Measurements from ENCODE around the gene UGGT2. TPM values are rescaled to one million over a fixed set of nuclear protein-coding genes. Genes with fewer than 3 reads are reported as not detected.
A peak's percentile ranks its signal among the peaks of the same experiment; 100 is the strongest.

Gene UGGT2
- total and polyA plus RNA-seq, 4 donors, result 7.6 to 60.2 (median 16.3) TPM

DNA sequence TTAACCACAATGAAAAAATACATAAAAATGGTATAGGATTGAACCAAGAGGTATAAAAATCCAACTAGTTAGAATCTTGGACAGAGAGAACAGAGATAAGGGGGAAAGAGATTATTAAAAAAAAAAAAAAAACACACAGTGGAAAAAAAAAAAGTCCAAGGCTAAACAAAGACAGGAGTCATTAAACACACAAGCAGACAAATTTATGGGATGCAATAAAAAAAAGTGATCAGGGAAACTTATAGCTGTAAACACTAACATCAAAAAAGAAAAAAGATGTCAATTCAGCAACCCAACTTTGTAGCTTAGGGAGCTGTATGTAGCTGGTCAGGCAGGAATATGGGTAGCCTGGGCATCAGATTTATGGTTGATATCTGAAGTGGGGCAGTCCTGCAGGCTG, 247.3 kb downstream of the UGGT2 start:
- Histone ChIP-seq H3K27me3 (ENCODE audit: control insufficient read depth in 3 of 3, insufficient read depth in 3 of 3, low read length in 2 of 3) (no peaks in the 10 kb centered on the region), H3K9me3 (ENCODE audit: control insufficient read depth in 4 of 4, insufficient read depth in 3 of 4, low read length in 3 of 4) (peaks cover 0 to 6% (median 5%) of the 10 kb centered on the region in 4 donors), H3K36me3 (ENCODE audit: control insufficient read depth in 4 of 4, insufficient read depth in 4 of 4, low read length in 4 of 4) (peaks cover 0 to 3% (median 0%) of the 10 kb centered on the region in 4 donors), H3K4me3 (no peak overlapping the region), H3K4me1 (ENCODE audit: control insufficient read depth in 5 of 5, insufficient read depth in 5 of 5, low read length in 5 of 5) (no peaks in the 10 kb centered on the region), H3K9ac (ENCODE audit: insufficient read depth in 1 of 2, low read length in 2 of 2) (no peak overlapping the region), H3K27ac (ENCODE audit: low read depth in 1 of 2, low read length in 1 of 2) (no peak overlapping the region)
- ATAC-seq (ENCODE audit: insufficient read depth, low FRiP score), result no peak
- DNase-seq, result no peak
- TF ChIP-seq, protein P1, sequence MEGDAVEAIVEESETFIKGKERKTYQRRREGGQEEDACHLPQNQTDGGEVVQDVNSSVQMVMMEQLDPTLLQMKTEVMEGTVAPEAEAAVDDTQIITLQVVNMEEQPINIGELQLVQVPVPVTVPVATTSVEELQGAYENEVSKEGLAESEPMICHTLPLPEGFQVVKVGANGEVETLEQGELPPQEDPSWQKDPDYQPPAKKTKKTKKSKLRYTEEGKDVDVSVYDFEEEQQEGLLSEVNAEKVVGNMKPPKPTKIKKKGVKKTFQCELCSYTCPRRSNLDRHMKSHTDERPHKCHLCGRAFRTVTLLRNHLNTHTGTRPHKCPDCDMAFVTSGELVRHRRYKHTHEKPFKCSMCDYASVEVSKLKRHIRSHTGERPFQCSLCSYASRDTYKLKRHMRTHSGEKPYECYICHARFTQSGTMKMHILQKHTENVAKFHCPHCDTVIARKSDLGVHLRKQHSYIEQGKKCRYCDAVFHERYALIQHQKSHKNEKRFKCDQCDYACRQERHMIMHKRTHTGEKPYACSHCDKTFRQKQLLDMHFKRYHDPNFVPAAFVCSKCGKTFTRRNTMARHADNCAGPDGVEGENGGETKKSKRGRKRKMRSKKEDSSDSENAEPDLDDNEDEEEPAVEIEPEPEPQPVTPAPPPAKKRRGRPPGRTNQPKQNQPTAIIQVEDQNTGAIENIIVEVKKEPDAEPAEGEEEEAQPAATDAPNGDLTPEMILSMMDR (IDR thresholded peaks at IDR 0.05; ENCODE audit: control extremely low read depth, extremely low read depth), result no peak

DNA sequence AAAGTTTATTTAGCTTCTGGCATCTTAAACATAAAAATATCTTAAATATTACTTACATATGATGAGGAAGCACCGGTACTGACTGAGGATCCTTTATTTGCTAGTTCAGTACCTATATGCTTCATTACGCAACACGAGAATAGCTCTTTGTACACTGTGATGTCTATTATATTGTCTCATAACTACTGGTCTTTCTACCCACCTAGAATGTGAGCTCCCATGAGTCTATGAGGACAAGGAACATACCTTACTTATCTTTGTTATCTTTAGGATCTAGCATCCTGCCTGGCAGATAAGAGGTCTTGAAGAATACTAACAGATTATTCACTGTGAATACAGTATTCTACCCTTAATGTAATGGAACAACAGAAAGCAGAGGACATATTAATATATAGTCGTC, 251.4 kb downstream of the UGGT2 start:
- WGBS, 2 donors, result 92 to 98% methylated on average over 4 of the region's 4 CpGs
- H3K27ac ChIP-seq (ENCODE audit: low read depth in 1 of 2, low read length in 1 of 2), result no peak overlapping the region
- no peaks in the 10 kb centered on the region for H3K4me1 ChIP-seq (ENCODE audit: control insufficient read depth in 5 of 5, insufficient read depth in 5 of 5, low read length in 5 of 5)
- H3K36me3 ChIP-seq (ENCODE audit: control insufficient read depth in 4 of 4, insufficient read depth in 4 of 4, low read length in 4 of 4), result peaks cover 0 to 4% (median 0%) of the 10 kb centered on the region in 4 donors
- no peaks in the 10 kb centered on the region for H3K27me3 ChIP-seq (ENCODE audit: control insufficient read depth in 3 of 3, insufficient read depth in 3 of 3, low read length in 2 of 3)
- peaks cover 0 to 6% (median 2%) of the 10 kb centered on the region in 4 donors for H3K9me3 ChIP-seq (ENCODE audit: control insufficient read depth in 4 of 4, insufficient read depth in 3 of 4, low read length in 3 of 4)
- DNase-seq, result no peak
- TF ChIP-seq, protein P1 (IDR thresholded peaks at IDR 0.05; ENCODE audit: control extremely low read depth, extremely low read depth), result no peak
- no peak for ATAC-seq (ENCODE audit: insufficient read depth, low FRiP score)
- H3K9ac ChIP-seq (ENCODE audit: insufficient read depth in 1 of 2, low read length in 2 of 2), result no peak overlapping the region
- H3K4me3 ChIP-seq, result no peak overlapping the region

DNA sequence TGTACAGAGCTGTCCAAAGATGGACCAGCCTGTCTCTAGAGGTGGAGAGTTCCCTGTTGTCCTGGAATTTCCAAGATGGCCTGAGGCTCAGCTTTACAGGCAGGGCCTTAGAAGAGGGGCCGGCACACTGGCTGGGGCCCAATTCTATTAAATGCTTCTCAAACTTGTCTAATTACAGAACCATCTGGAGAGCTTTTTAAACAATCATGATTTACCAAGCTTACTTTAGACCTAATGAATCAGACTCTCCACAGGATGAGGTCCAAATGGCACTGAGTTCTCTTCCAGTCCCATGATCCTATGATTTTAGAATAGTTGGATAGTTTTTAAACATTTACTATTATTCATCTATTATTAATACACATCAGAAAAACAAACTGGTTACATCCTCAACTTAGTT, 252.8 kb downstream of the UGGT2 start:
- H3K4me1 ChIP-seq (ENCODE audit: control insufficient read depth in 5 of 5, insufficient read depth in 5 of 5, low read length in 5 of 5), result no peaks in the 10 kb centered on the region
- 80 to 92% methylated on average over 1 of the region's 1 CpG for WGBS, 2 donors
- peaks cover 0 to 4% (median under 1%) of the 10 kb centered on the region in 4 donors for H3K36me3 ChIP-seq (ENCODE audit: control insufficient read depth in 4 of 4, insufficient read depth in 4 of 4, low read length in 4 of 4)
- no peak overlapping the region for H3K4me3 ChIP-seq
- H3K9ac ChIP-seq (ENCODE audit: insufficient read depth in 1 of 2, low read length in 2 of 2), result no peak overlapping the region
- H3K9me3 ChIP-seq (ENCODE audit: control insufficient read depth in 4 of 4, insufficient read depth in 3 of 4, low read length in 3 of 4), result peaks cover 0 to 6% (median 1%) of the 10 kb centered on the region in 4 donors
- no peaks in the 10 kb centered on the region for H3K27me3 ChIP-seq (ENCODE audit: control insufficient read depth in 3 of 3, insufficient read depth in 3 of 3, low read length in 2 of 3)
- peak; percentile 26 to 61 (median 52) for DNase-seq
- TF ChIP-seq, protein P1 (IDR thresholded peaks at IDR 0.05; ENCODE audit: control extremely low read depth, extremely low read depth), result no peak
- no peak overlapping the region for H3K27ac ChIP-seq (ENCODE audit: low read depth in 1 of 2, low read length in 1 of 2)
- no peak for ATAC-seq (ENCODE audit: insufficient read depth, low FRiP score)

DNA sequence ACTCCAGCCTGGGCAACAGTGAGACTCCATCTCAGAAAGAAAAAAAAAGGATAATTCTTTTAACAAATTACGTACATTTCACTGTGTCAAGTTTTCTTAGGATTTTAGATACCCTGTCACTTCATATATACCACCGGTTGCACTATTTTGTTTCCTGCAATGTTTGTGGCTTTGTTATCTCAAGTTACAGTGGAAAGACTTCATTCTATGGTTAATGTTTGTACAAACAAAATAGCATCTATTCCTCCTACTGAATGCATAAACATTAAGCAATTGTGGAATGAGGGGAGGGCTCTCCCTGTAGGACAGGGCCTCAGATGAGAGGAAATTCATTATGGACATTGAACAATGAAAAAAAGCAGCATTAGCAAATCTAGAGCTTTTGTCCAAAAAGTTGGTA, 256.2 kb downstream of the UGGT2 start:
- Histone ChIP-seq H3K4me1 (ENCODE audit: control insufficient read depth in 5 of 5, insufficient read depth in 5 of 5, low read length in 5 of 5) (no peaks in the 10 kb centered on the region), H3K9ac (ENCODE audit: insufficient read depth in 1 of 2, low read length in 2 of 2) (no peak overlapping the region), H3K27me3 (ENCODE audit: control insufficient read depth in 3 of 3, insufficient read depth in 3 of 3, low read length in 2 of 3) (no peaks in the 10 kb centered on the region), H3K9me3 (ENCODE audit: control insufficient read depth in 4 of 4, insufficient read depth in 3 of 4, low read length in 3 of 4) (no peaks in the 10 kb centered on the region), H3K36me3 (ENCODE audit: control insufficient read depth in 4 of 4, insufficient read depth in 4 of 4, low read length in 4 of 4) (peaks cover 6 to 9% (median 8%) of the 10 kb centered on the region in 4 donors), H3K27ac (ENCODE audit: low read depth in 1 of 2, low read length in 1 of 2) (no peak overlapping the region), H3K4me3 (no peak overlapping the region)
- TF ChIP-seq, protein P1 (IDR thresholded peaks at IDR 0.05; ENCODE audit: control extremely low read depth, extremely low read depth), result no peak
- peak in 1 of 3 donors; percentile 30 for DNase-seq
- 92% methylated on average over 2 of the region's 2 CpGs for WGBS, 2 donors
- no peak for ATAC-seq (ENCODE audit: insufficient read depth, low FRiP score)
